Embryonic facial prominence (tissue), 1 donor: ENCODE measurements around the gene SLC1A2.

ENCODE experiments used
- DNase-seq: peaks from one replicate; pipeline ENCODE4 v3.0.0-alpha.2; 2016; ENCODE audit errors: extremely low spot score

The SLC1A2 gene

GRCh38 chr11:35376118-35376510 is 43.2 kb downstream of the SLC1A2 start:
- no peak for DNase-seq

- DNase-seq = no peak
Measured at GRCh38 chr11:35375332-35376117, 43.8 kb downstream of the SLC1A2 start.

GRCh38 chr11:35373284-35373933 is 45.9 kb downstream of the SLC1A2 start:
- no peak for DNase-seq

GRCh38 chr11:35372565-35373283 is 46.6 kb downstream of the SLC1A2 start:
- no peak for DNase-seq

GRCh38 chr11:35367491-35367890 is 51.9 kb downstream of the SLC1A2 start:
- DNase-seq = no peak

GRCh38 chr11:35366798-35367197 is 52.6 kb downstream of the SLC1A2 start:
- DNase-seq = no peak

GRCh38 chr11:35365961-35366360 is 53.4 kb downstream of the SLC1A2 start:
- DNase-seq = no peak

- DNase-seq = no peak
Measured at GRCh38 chr11:35365395-35365794, 54.0 kb downstream of the SLC1A2 start.

- DNase-seq = no peak
Measured at GRCh38 chr11:35363854-35364780, 55.2 kb downstream of the SLC1A2 start.

- DNase-seq = no peak
Measured at GRCh38 chr11:35363246-35363801, 56.0 kb downstream of the SLC1A2 start.

GRCh38 chr11:35362521-35362980 is 56.8 kb downstream of the SLC1A2 start:
- DNase-seq = no peak

GRCh38 chr11:35360055-35360530 is 59.3 kb downstream of the SLC1A2 start:
- no peak for DNase-seq

GRCh38 chr11:35359321-35360054 is 59.9 kb downstream of the SLC1A2 start:
- DNase-seq = no peak

GRCh38 chr11:35358391-35358790 is 61.0 kb downstream of the SLC1A2 start:
- DNase-seq = no peak

- no peak for DNase-seq
Measured at GRCh38 chr11:35357923-35358322, 61.4 kb downstream of the SLC1A2 start.

GRCh38 chr11:35355102-35355749 is 64.1 kb downstream of the SLC1A2 start:
- DNase-seq = no peak

GRCh38 chr11:35354644-35355043 is 64.7 kb downstream of the SLC1A2 start:
- no peak for DNase-seq

GRCh38 chr11:35352077-35352888 is 67.1 kb downstream of the SLC1A2 start:
- DNase-seq = no peak

- no peak for DNase-seq
Measured at GRCh38 chr11:35349897-35350296, 69.5 kb downstream of the SLC1A2 start.
